Activated CD8-positive, alpha-beta T cell treated with anti-CD3 and anti-CD28 coated beads for 36 hours (primary cell): ENCODE data around the gene MT1M. TPM values are rescaled to one million over a fixed set of nuclear protein-coding genes. Genes with fewer than 3 reads are reported as not detected.

ENCODE experiments used
- ATAC-seq: fragments of 200-7000 bp; cut with Tn5 transposase; one replicate; pipeline ENCODE4 v1.10.0; 2021; ENCODE audit warnings: mild to moderate bottlenecking, moderate library complexity
- CTCF ChIA-PET: fragments of 350-600 bp; sonication (Branson Sonifier 250); formaldehyde crosslinking; loops from one replicate; lab custom pipeline; 2021; ENCODE audit warnings: antibody characterized with exemption; lab: Charles Lee
- POLR2A ChIA-PET: fragments of 350-600 bp; sonication (Branson Sonifier 250); formaldehyde crosslinking; loops from one replicate; lab custom pipeline; 2021; ENCODE audit warnings: antibody characterized with exemption; lab: Charles Lee
- DNase-seq: peaks from one replicate; pipeline ENCODE4 v3.0.0-alpha.2; 2020
- H3K27ac Mint-ChIP-seq: one replicate; pipeline ENCODE4 v1.8.0; 2021; ENCODE audit warnings: mild to moderate bottlenecking, mixed read lengths
- H3K27me3 Mint-ChIP-seq: one replicate; pipeline ENCODE4 v1.8.0; 2021; ENCODE audit warnings: mixed read lengths
- H3K36me3 Mint-ChIP-seq: one replicate; pipeline ENCODE4 v1.8.0; 2021; ENCODE audit warnings: low read depth, mixed read lengths
- H3K4me1 Mint-ChIP-seq: one replicate; pipeline ENCODE4 v1.8.0; 2021; ENCODE audit warnings: low read depth, mixed read lengths
- H3K4me3 Mint-ChIP-seq: one replicate; pipeline ENCODE4 v1.8.0; 2021; ENCODE audit warnings: mild to moderate bottlenecking, moderate library complexity, mixed read lengths
- H3K9me3 Mint-ChIP-seq: one replicate; pipeline ENCODE4 v1.8.0; 2021; ENCODE audit warnings: mixed read lengths
- intact Hi-C: fragments of 100-400 bp; cut with micrococcal nuclease; formaldehyde crosslinking; loops from one replicate; pipeline ENCODE4 v1.10.0; 2022
- total RNA-seq, 2 experiments: library from RNA; stranded (reverse); gene quantifications; one replicate each; pipeline ENCODE4 v1.2.3, GENCODE V29; 2021
- TF ChIP-seq, protein P1 (sequence below): fragments of 200-600 bp; IDR thresholded peaks from one replicate; pipeline ENCODE4 v1.8.0; 2022; ENCODE audit warnings: antibody characterized with exemption, mild to moderate bottlenecking

MT1M gene
- total RNA-seq, 2 experiments from 2014 or later = not detected

DNA sequence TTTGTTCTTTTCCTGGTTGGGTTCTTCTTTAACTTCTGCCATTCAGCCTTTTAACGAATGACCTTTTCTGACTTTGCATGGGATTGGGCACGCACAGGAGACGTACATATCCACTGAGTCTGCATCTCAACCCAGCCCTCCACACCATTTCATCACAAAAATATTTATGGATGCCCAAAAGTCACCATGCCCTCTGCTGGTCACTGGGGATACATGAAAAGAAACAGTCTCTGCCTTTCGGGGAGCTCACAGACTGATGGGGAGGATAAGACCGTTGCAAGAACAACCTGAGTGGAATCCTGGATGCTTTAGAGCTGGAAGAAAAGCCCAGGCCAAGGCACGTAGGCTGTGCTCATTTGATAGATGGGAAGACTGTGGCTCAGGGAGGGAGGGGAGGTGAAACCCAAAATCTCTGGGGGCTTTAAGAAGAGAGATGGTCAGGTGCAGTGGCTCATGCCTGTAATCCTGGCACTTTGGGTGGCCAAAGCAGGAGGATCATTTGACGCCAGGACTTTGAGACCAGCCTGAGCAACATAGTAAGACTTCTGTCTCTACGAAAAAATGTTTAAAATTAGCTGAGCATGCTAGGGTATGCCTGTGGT, 32.0 kb upstream of the MT1M start:
- POLR2A ChIA-PET = interaction anchor here (1.0 kb wide), 1 partner anchor 15 kb away, joined by 3 read pairs; no protein-coding TSS in a partner anchor

DNA sequence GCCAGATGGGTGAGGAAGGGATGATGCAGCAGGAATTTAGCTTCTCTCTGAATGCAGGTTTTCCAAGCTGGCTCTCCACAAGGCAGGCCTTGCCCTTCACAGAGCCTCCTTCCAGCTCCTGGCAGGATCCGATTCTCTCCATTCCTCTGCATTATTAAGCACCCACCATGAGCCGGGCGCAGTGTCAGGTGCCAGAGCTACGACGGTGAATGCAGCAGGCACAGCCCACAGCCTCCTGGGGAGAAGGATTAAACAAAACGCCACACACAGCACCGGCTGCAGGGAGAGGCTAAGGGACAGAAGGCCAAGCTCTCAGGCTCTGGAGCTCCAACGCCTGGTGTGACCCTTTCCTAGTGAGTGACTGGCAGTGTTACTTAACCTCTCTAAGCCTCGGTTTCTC, 31.1 kb upstream of the MT1M start:
- ChIA-PET POLR2A (interaction anchor here (0.7 to 1.0 kb wide), 2 partner anchors 16 to 25 kb away, joined by 3 read pairs; no protein-coding TSS in a partner anchor), CTCF (interaction anchor here (0.9 to 6.3 kb wide), 13 partner anchors 9 to 106 kb away, joined by 3 to 47 read pairs (median 5); no protein-coding TSS in a partner anchor)
- no peak overlapping the region for H3K4me3 Mint-ChIP-seq
- TF ChIP-seq, protein P1, sequence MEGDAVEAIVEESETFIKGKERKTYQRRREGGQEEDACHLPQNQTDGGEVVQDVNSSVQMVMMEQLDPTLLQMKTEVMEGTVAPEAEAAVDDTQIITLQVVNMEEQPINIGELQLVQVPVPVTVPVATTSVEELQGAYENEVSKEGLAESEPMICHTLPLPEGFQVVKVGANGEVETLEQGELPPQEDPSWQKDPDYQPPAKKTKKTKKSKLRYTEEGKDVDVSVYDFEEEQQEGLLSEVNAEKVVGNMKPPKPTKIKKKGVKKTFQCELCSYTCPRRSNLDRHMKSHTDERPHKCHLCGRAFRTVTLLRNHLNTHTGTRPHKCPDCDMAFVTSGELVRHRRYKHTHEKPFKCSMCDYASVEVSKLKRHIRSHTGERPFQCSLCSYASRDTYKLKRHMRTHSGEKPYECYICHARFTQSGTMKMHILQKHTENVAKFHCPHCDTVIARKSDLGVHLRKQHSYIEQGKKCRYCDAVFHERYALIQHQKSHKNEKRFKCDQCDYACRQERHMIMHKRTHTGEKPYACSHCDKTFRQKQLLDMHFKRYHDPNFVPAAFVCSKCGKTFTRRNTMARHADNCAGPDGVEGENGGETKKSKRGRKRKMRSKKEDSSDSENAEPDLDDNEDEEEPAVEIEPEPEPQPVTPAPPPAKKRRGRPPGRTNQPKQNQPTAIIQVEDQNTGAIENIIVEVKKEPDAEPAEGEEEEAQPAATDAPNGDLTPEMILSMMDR = no peak
- ATAC-seq = no peak
- H3K27ac Mint-ChIP-seq = no peak overlapping the region
- intact Hi-C loops = no loop called here
- H3K9me3 Mint-ChIP-seq = no peaks in the 10 kb centered on the region
- peaks cover 6% of the 10 kb centered on the region for H3K27me3 Mint-ChIP-seq
- DNase-seq = no peak
- H3K4me1 Mint-ChIP-seq = peaks cover 8% of the 10 kb centered on the region
- no peaks in the 10 kb centered on the region for H3K36me3 Mint-ChIP-seq

More for the DNA sequence above, 32.0 kb upstream of the MT1M start:
- Mint-ChIP-seq H3K27me3 (peaks cover 6% of the 10 kb centered on the region), H3K27ac (no peak overlapping the region), H3K4me3 (no peak overlapping the region), H3K4me1 (peaks cover 3% of the 10 kb centered on the region), H3K36me3 (no peaks in the 10 kb centered on the region), H3K9me3 (no peaks in the 10 kb centered on the region)
- TF ChIP-seq, protein P1 = peak; percentile 69
- CTCF ChIA-PET = interaction anchor here (0.6 to 6.3 kb wide), 25 partner anchors 8 to 179 kb away, joined by 3 to 47 read pairs (median 4); partner anchors contain the start of genes MT1H, MT2A, MT3 and MT4
- ATAC-seq (peak; percentile 81), DNase-seq (peak; percentile 67)
- intact Hi-C loops = no loop called here

DNA sequence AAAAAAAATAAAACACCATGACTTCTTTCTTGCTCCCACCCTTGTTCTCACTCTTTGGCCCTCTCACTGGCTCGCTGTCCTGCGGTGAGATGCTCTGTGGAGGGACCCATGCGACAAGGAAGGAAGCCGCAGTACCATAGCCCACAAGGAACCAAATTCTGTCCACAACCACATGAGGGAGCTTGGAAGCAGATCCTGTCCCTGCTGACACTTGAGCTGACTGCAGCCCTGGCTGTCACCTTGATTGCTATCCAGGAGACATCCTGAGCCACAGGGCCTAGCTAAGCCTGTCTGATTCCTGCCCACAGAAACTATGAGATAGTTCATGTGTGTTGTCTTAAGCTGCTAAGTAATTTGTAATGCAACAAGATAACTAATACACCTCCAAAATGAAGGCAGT, 28.9 kb upstream of the MT1M start:
- intact Hi-C loops = no loop called here
- DNase-seq = no peak
- H3K4me1 Mint-ChIP-seq = peaks cover 24% of the 10 kb centered on the region
- no peaks in the 10 kb centered on the region for H3K36me3 Mint-ChIP-seq
- peaks cover 6% of the 10 kb centered on the region for H3K27me3 Mint-ChIP-seq
- TF ChIP-seq, protein P1 = peak; percentile 12
- H3K27ac Mint-ChIP-seq = no peak overlapping the region
- H3K4me3 Mint-ChIP-seq = no peak overlapping the region
- ATAC-seq = no peak
- POLR2A ChIA-PET = interaction anchor here (1.2 kb wide), 1 partner anchor 26 kb away, joined by 3 read pairs; no protein-coding TSS in a partner anchor
- no peaks in the 10 kb centered on the region for H3K9me3 Mint-ChIP-seq
- CTCF ChIA-PET = interaction anchor here (0.6 to 6.3 kb wide), 5 partner anchors 12 to 98 kb away, joined by 3 to 47 read pairs (median 3); partner anchors contain the start of gene MT1X

DNA sequence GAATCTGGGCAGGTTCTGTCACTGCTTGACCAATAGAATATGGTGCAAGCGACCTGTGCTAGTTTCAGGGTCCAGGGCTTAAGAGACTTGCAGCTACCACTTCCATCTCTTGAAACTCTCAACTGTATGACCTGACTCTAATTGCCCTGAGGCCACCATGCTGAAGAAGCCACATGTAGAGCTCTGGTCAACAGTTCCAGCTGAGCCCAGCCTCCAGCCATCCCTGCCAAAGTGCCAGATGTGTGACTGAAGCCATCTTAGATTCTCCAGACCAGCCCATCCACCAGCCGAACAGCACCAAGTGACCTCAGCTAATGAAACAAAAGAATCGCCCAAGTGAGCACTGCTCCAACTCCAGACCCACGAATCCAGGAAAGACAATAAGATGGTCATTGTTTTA, 27.5 kb upstream of the MT1M start:
- ChIA-PET POLR2A (interaction anchor here (0.8 kb wide), 1 partner anchor 78 kb away, joined by 4 read pairs; the partner anchor contains the start of gene MT1X), CTCF (interaction anchor here (0.8 to 6.3 kb wide), 5 partner anchors 28 to 184 kb away, joined by 3 to 47 read pairs (median 4); no protein-coding TSS in a partner anchor)
- Mint-ChIP-seq H3K27me3 (peaks cover 6% of the 10 kb centered on the region), H3K27ac (no peak overlapping the region), H3K9me3 (no peaks in the 10 kb centered on the region), H3K36me3 (peaks cover 2% of the 10 kb centered on the region), H3K4me1 (peaks cover 32% of the 10 kb centered on the region), H3K4me3 (no peak overlapping the region)
- DNase-seq (no peak), ATAC-seq (no peak)
- intact Hi-C loops = no loop called here
- TF ChIP-seq, protein P1 = no peak

DNA sequence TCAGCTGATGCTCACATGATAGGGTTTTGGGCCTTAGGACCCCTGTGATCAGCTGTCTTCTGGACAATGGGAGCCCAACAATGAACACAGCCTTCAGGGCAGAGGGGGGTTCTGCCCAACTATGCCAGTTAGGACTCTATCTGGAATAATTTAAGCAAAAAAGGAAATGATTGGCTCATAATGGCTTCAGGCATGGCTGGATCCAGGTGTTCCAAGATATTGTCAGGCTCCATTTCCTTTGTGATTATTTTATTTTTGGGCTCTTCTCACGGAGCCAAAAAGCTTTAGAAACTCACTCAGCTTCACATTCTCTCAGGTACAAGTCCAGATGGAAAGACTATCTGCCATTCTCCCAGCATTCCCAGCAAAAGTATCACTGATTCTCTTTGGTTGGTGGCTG, 27.0 kb upstream of the MT1M start:
- ATAC-seq = no peak
- TF ChIP-seq, protein P1 = no peak
- Mint-ChIP-seq H3K4me1 (peaks cover 36% of the 10 kb centered on the region), H3K27ac (no peak overlapping the region), H3K4me3 (no peak overlapping the region), H3K36me3 (peaks cover 2% of the 10 kb centered on the region), H3K27me3 (peaks cover 3% of the 10 kb centered on the region), H3K9me3 (no peaks in the 10 kb centered on the region)
- ChIA-PET CTCF (interaction anchor here (0.8 to 6.3 kb wide), 7 partner anchors 18 to 184 kb away, joined by 3 to 47 read pairs (median 4); no protein-coding TSS in a partner anchor), POLR2A (interaction anchor here (0.8 to 1.4 kb wide), 3 partner anchors 9 to 79 kb away, joined by 3 to 4 read pairs (median 4); partner anchors contain the start of gene MT1X)
- intact Hi-C loops = no loop called here
- no peak for DNase-seq
